Purkinje cell (primary cell): Measurements from ENCODE around the gene TEKTIP1. TPM values are rescaled to one million over a fixed set of nuclear protein-coding genes. Genes with fewer than 3 reads are reported as not detected.

Experiments used
- polyA plus RNA-seq: library from polyadenylated mRNA; unstranded; fragments of >200 nt; fragmentation: Nextera tagmentation; gene quantifications from 2 replicates; pipeline ENCODE4 v1.2.1, GENCODE V29; 2014

TEKTIP1 gene
- not detected in 2 replicates for polyA plus RNA-seq

GRCh38 chr19:3538965-3539755, at the start of gene TEKTIP1:
Gene TEKTIP1, plus strand, starts transcription at chr19:3539174. Its CDS starts 4 bp downstream, at chr19:3539178.

GRCh38 chr19:3500429-3501101, 38.4 kb upstream of the TEKTIP1 start, which contains the start of gene DOHH:
Gene DOHH, minus strand, starts transcription at chr19:3500674. Its CDS starts 3,860 bp downstream, at chr19:3496814.

GRCh38 chr19:3505598-3506383, 33.2 kb upstream of the TEKTIP1 start, which contains the start of gene FZR1:
Gene FZR1, plus strand, starts transcription at chr19:3506311. Its CDS starts 16,679 bp downstream, at chr19:3522990.

GRCh38 chr19:3557461-3558248, 18.7 kb downstream of the TEKTIP1 start, which contains the start of gene MFSD12:
Gene MFSD12, minus strand, starts transcription at chr19:3557586. Its CDS starts 183 bp downstream, at chr19:3557403.

GRCh38 chr19:3572855-3573161, 33.8 kb downstream of the TEKTIP1 start, which contains the start of gene HMG20B:
Gene HMG20B, plus strand, starts transcription at chr19:3572944. Its CDS starts 366 bp downstream, at chr19:3573310.

GRCh38 chr19:3585301-3586126, 46.5 kb downstream of the TEKTIP1 start, which contains the start of gene GIPC3:
Gene GIPC3, plus strand, starts transcription at chr19:3585478. Its CDS starts 120 bp downstream, at chr19:3585598.

Other genes with a start within 250 kb of the TEKTIP1 start
- gene NFIC, start 172.6 kb upstream of the TEKTIP1 start, polyA plus RNA-seq: 1.4 and 5.7 TPM in 2 replicates
- gene SMIM24, start 58.6 kb upstream of the TEKTIP1 start, polyA plus RNA-seq: 3.3 TPM in 1 of 2 replicates, not detected in the other
- gene SMIM44, start 55.7 kb upstream of the TEKTIP1 start, polyA plus RNA-seq: not detected in 2 replicates
- 0.27 and 0.31 TPM in 2 replicates for gene DOHH, start 38.5 kb upstream of the TEKTIP1 start, polyA plus RNA-seq
- gene FZR1, start 32.9 kb upstream of the TEKTIP1 start, polyA plus RNA-seq: 0.38 and 1.2 TPM in 2 replicates
- 1.3 and 2.6 TPM in 2 replicates for gene MFSD12, start 18.4 kb downstream of the TEKTIP1 start, polyA plus RNA-seq
- 0.35 and 1.9 TPM in 2 replicates for gene HMG20B, start 33.8 kb downstream of the TEKTIP1 start, polyA plus RNA-seq
- not detected in 2 replicates for gene GIPC3, start 46.3 kb downstream of the TEKTIP1 start, polyA plus RNA-seq
- not detected in 2 replicates for gene TBXA2R, start 67.7 kb downstream of the TEKTIP1 start, polyA plus RNA-seq
- 0.78 and 3.6 TPM in 2 replicates for gene CACTIN, start 87.6 kb downstream of the TEKTIP1 start, polyA plus RNA-seq
- 2.9 and 6.6 TPM in 2 replicates for gene PIP5K1C, start 161.3 kb downstream of the TEKTIP1 start, polyA plus RNA-seq
- not detected in 2 replicates for gene TJP3, start 169.2 kb downstream of the TEKTIP1 start, polyA plus RNA-seq
- 0.35 TPM in 2 replicates for gene APBA3, start 222.5 kb downstream of the TEKTIP1 start, polyA plus RNA-seq
- 26.8 and 57.2 TPM in 2 replicates for gene MRPL54, start 223.5 kb downstream of the TEKTIP1 start, polyA plus RNA-seq
- gene RAX2, start 233.1 kb downstream of the TEKTIP1 start, polyA plus RNA-seq: not detected in 2 replicates
- 0.34 TPM in 1 of 2 replicates, not detected in the other for gene MATK, start 247.2 kb downstream of the TEKTIP1 start, polyA plus RNA-seq